Lower leg skin (tissue), 4 donors: Measurements from ENCODE around the gene CNR1. TPM values are rescaled to one million over a fixed set of nuclear protein-coding genes. Genes with fewer than 3 reads are reported as not detected.

Source experiments
- DNase-seq, 2 donors: peaks; one replicate each; pipeline ENCODE4 v3.0.0-alpha.2; 2019; ENCODE audit warnings: low spot score in 2 of 2
- H3K4me3 ChIP-seq: fragments of 200-600 bp; sonication (generic); 2 replicates; pipeline ENCODE4 v1.5.1; 2017; ENCODE audit warnings: mild to moderate bottlenecking, low read depth; ENCODE audit not compliant: poor library complexity, severe bottlenecking
- POLR2A ChIP-seq, 2 donors: fragments of 450-650 bp; IDR thresholded peaks; one replicate each; pipeline ENCODE4 v1.6.1; 2016 to 2017; ENCODE audit warnings: antibody characterized with exemption in 2 of 2, mild to moderate bottlenecking in 1 of 2, moderate library complexity in 1 of 2
- WGBS, 2 donors: methylation state at CpG; one replicate each; pipeline ENCODE4 v1.1.5; 2018; 5-methylcytosine and 5-hydroxymethylcytosine counted together
- intact Hi-C: fragments of 100-400 bp; cut with DNase I; formaldehyde crosslinking; loops from one replicate; pipeline ENCODE4 v1.15.0; 2023; ENCODE audit warnings: low total_unique reads
- total RNA-seq, 4 donors: library from RNA; depleted of rRNA; stranded (reverse); fragments of >200 nt; gene quantifications; one replicate each; pipeline ENCODE4 v1.1.0, GENCODE V29; 2016
- TF ChIP-seq, protein P1 (sequence below), 3 donors: fragments of 450-650 bp; IDR thresholded peaks; one replicate each; pipeline ENCODE4 v1.5.1; 2016; ENCODE audit warnings: antibody characterized with exemption in 3 of 3, mild to moderate bottlenecking in 3 of 3, moderate library complexity in 2 of 3

The CNR1 gene
- total RNA-seq, 4 donors from 2014 or later: 2.6 to 17.7 (median 5.0) TPM

DNA sequence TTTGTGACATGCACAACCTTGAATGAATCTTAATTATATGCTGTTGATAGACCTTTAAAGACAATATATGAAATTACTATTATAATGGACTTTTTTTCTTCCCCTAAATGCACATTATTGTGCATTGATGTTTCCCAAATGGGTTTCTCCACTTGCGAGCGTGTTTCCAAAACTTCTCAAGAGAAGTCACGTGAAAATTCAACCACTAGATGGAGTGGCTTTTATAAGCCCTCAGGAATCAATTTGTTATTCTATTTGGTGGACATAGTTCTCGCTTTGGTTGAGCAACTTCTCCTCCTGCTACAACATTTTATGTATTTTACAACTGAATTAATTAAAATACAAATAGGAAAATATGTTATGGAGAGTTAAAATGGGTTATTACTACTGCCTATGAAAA lies 9.0 kb downstream of the CNR1 start:
- intact Hi-C loops: no loop called here
- TF ChIP-seq POLR2A (IDR thresholded peaks at IDR 0.05): no peak
- TF ChIP-seq, protein P1, sequence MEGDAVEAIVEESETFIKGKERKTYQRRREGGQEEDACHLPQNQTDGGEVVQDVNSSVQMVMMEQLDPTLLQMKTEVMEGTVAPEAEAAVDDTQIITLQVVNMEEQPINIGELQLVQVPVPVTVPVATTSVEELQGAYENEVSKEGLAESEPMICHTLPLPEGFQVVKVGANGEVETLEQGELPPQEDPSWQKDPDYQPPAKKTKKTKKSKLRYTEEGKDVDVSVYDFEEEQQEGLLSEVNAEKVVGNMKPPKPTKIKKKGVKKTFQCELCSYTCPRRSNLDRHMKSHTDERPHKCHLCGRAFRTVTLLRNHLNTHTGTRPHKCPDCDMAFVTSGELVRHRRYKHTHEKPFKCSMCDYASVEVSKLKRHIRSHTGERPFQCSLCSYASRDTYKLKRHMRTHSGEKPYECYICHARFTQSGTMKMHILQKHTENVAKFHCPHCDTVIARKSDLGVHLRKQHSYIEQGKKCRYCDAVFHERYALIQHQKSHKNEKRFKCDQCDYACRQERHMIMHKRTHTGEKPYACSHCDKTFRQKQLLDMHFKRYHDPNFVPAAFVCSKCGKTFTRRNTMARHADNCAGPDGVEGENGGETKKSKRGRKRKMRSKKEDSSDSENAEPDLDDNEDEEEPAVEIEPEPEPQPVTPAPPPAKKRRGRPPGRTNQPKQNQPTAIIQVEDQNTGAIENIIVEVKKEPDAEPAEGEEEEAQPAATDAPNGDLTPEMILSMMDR (IDR thresholded peaks at IDR 0.05): no peak
- WGBS, 2 donors: 75% methylated on average over 4 of the region's 4 CpGs
- no peak overlapping the region for H3K4me3 ChIP-seq
- DNase-seq: no peak

- no peak for TF ChIP-seq POLR2A (IDR thresholded peaks at IDR 0.05)
- TF ChIP-seq, protein P1 (IDR thresholded peaks at IDR 0.05): no peak
- 87 to 93% methylated on average over 6 of the region's 6 CpGs for WGBS, 2 donors
- intact Hi-C loops: no loop called here
- DNase-seq: no peak
- no peak overlapping the region for H3K4me3 ChIP-seq
Observed at GRCh38 chr6:88145298-88145963, 20.7 kb downstream of the CNR1 start.

- no peak for DNase-seq
- TF ChIP-seq POLR2A (IDR thresholded peaks at IDR 0.05): no peak
- TF ChIP-seq, protein P1 (IDR thresholded peaks at IDR 0.05): no peak
- no peak overlapping the region for H3K4me3 ChIP-seq
- intact Hi-C loops: no loop called here
- 92 to 93% methylated on average over 20 of the region's 20 CpGs for WGBS, 2 donors
Observed at GRCh38 chr6:88144637-88145297, 21.4 kb downstream of the CNR1 start.

- no peak overlapping the region for H3K4me3 ChIP-seq
- TF ChIP-seq POLR2A (IDR thresholded peaks at IDR 0.05): no peak
- TF ChIP-seq, protein P1 (IDR thresholded peaks at IDR 0.05): no peak
- intact Hi-C loops: no loop called here
- no peak for DNase-seq
- 90 to 91% methylated on average over 14 of the region's 14 CpGs for whole genome bisulfite sequencing, 2 donors
Observed at GRCh38 chr6:88143421-88144157, 22.6 kb downstream of the CNR1 start.

DNA sequence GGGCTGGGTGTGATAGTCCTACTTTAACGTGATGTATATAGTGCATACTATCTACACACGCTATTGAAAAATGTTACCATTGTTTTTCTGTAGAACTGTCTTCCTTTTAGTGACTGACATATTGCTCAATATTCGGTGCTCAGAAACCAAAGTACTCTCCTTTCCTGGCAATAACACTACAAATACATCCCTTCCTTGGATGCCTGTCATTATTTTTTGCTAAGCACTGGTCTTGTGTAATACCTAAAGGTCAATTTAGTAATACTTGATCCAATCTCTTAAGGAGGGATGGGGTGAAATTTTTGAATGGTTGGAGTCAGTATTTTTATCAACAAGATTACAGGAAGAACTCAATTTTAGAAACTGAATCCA lies 23.9 kb downstream of the CNR1 start:
- DNase-seq: no peak
- TF ChIP-seq, protein P1 (IDR thresholded peaks at IDR 0.05): no peak
- no peak for TF ChIP-seq POLR2A (IDR thresholded peaks at IDR 0.05)
- no peak overlapping the region for H3K4me3 ChIP-seq
- 82 to 87% methylated on average over 3 of the region's 3 CpGs for WGBS, 2 donors
- intact Hi-C loops: no loop called here
